ENCODE data around the gene HYPK.

HYPK gene, protein sequence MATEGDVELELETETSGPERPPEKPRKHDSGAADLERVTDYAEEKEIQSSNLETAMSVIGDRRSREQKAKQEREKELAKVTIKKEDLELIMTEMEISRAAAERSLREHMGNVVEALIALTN

GRCh38 chr15:43800286-43801141 is at the start of gene HYPK:
Gene HYPK, plus strand, starts transcription at chr15:43800599. Its CDS starts 24 bp downstream, at chr15:43800623.
- peak; percentile 88 for DNase-seq

DNA sequence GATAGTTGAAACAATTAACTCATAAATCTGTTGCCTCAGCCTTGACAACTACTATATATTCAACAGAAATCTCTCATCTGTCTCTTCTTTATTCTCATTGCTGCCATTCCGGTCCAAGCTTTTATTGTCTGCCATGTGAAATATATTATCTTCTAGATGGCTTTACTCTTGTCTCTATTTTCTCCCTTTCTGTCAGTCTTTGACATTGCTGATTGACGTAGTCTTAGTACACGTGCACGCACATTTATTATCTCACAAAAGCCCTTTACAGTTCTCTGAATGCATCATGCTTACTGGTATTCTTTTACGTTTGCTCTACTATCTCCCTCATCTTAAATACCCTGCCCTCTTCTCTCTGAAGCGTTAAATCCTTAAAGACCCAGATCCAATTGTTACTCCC is 48.5 kb upstream of the HYPK start:
- no peak for DNase-seq

GRCh38 chr15:43762824-43763223 is 37.6 kb upstream of the HYPK start:
- no peak for DNase-seq

- no peak for DNase-seq
Observed at GRCh38 chr15:43763819-43764446, 36.5 kb upstream of the HYPK start.

- DNase-seq, result peak; percentile 28
Observed at GRCh38 chr15:43769584-43770228, 30.7 kb upstream of the HYPK start.

DNA sequence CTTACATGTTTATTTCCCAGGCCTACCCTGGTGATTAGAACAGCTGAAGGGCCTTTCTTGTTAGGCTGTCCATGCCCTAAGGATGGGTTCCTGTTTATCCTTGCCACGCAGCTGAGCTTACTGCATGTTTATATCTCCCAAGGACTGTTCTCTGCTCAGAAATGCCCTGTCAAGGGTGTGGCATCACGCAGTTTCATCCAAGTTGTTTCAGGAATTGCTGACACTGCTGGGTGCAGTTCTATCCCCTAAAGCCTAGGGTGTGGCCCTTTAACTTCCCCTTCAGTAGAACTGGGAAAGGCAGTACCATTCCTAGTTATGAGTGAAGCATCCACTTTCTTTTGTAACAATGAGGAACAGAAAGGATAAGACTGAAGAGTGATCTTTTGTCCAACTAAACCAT is 28.6 kb upstream of the HYPK start:
- DNase-seq, result no peak

- DNase-seq, result no peak
Observed at GRCh38 chr15:43772624-43773023, 27.8 kb upstream of the HYPK start.

GRCh38 chr15:43774062-43774461 is 26.3 kb upstream of the HYPK start:
- DNase-seq, result no peak

- peak; percentile 82 for DNase-seq
Observed at GRCh38 chr15:43775411-43775965, 24.9 kb upstream of the HYPK start.

GRCh38 chr15:43776101-43776717 is 24.2 kb upstream of the HYPK start:
- no peak for DNase-seq

GRCh38 chr15:43776718-43777266 is 23.6 kb upstream of the HYPK start, which contains the start of gene ELL3:
Gene ELL3, minus strand, starts transcription at chr15:43776966. Its CDS starts 65 bp downstream, at chr15:43776901.
- peak; percentile 74 for DNase-seq

DNA sequence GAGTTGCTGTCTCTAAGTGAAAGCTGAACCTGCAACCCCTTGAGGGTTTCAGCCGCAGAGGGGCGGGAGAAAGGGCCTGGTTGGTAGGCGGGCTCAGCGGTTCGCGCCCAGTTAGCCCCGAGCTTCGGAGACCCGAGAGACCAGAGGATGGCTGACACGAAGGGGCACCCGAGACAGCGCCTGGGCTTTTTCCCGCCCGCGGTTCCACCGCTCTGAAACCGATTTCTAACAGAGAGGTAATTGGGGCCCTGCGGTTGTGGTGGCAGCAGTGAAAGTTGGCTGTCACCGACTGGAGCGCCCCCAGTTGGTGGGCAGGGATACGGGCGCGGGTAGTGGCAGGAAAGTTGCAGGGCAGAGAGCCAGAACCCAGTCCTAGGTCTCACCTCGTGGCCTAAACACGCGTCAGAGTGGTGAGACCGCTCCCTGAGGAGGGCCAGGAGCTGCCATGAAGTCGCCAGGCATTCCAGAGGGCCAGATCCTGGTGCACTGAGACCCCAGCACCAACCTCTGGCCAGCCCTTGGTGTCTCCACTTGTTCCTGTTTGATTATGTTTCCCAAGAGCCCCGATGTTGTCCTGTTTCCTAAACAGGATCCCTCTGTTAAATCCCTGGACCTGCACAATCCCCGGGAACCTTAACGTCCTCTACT is 23.0 kb upstream of the HYPK start:
- DNase-seq, result peak; percentile 87

- no peak for DNase-seq
Observed at GRCh38 chr15:43779016-43779415, 21.4 kb upstream of the HYPK start.

DNA sequence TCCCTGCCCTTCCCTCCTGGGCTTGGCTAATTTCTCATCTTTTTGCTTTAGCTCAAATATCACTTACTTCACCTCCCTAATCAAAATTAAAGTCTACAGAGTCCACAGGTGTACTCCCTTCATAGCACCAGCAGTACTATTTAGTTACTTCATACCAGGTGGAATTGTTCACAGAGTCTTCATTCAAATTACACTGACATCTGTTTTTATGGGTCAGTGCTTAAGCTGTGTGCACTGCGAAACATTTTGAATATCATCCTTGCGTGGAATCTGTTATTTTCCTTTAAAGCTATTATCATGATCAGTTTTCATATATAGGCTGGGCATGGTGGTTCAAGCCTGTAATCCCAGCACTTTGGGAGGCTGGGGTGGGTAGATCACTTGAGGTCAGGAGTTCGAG is 11.0 kb upstream of the HYPK start:
- no peak for DNase-seq

GRCh38 chr15:43791993-43792760 is 8.2 kb upstream of the HYPK start, which contains the start of gene SERF2:
Gene SERF2, plus strand, starts transcription at chr15:43792320. Its CDS starts 57 bp downstream, at chr15:43792377.
- DNase-seq, result peak; percentile 99

GRCh38 chr15:43792761-43793476 is 7.5 kb upstream of the HYPK start:
- DNase-seq, result no peak

- no peak for DNase-seq
Observed at GRCh38 chr15:43793647-43794046, 6.8 kb upstream of the HYPK start.

DNA sequence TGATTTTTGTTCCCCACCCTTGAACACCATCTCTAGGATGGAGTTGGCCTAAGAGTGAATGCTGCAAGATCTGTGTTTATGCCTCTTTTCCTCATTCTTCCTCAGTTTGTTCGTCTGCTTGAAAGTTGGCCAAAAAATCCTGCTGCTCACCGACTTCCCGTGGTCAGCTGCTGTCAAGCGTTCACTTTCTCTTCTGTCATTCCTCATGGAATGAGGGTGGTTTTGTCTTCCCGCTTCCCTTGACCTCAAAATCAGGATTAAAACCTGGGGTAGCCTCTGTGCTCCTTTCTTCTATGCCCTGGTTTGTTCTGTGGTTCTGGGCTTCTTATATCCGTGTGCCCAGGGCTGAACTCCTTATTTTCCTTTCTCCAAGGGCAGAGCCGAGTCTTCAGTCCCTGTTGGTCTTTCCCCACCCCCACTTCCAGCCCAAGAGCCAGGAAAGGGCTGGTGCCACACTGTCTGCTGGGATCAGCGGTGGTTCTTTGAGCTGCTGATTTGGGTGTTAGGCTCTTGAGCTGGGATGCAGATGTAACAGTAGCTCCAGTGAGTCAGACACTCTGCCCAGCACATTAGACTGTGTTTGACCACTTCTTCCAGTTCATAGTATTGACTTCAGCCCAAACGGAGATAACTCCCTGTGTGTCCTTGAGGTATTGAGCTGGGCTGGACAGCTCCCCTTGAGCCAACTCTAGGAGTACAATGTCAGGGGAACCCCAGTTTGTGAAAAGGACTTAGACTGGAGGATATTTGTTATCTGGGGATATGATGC is 5.9 kb upstream of the HYPK start:
- no peak for DNase-seq

GRCh38 chr15:43795197-43795596 is 5.2 kb upstream of the HYPK start:
- no peak for DNase-seq
